B cell (primary cell): Measurements from ENCODE around the gene ENDOV.

ENCODE experiments used
- EZH2 ChIP-seq: IDR thresholded peaks from 2 replicates; pipeline ENCODE4 v1.6.1; 2012; ENCODE audit warnings: borderline replicate concordance, low read depth, mild to moderate bottlenecking, moderate library complexity, low read length; ENCODE audit not compliant: insufficient read depth, poor library complexity, severe bottlenecking
- TF ChIP-seq, protein P1 (sequence below): fragments of 200-600 bp; IDR thresholded peaks from one replicate; pipeline ENCODE4 v1.8.0; 2022; ENCODE audit warnings: antibody characterized with exemption, mild to moderate bottlenecking

DNA sequence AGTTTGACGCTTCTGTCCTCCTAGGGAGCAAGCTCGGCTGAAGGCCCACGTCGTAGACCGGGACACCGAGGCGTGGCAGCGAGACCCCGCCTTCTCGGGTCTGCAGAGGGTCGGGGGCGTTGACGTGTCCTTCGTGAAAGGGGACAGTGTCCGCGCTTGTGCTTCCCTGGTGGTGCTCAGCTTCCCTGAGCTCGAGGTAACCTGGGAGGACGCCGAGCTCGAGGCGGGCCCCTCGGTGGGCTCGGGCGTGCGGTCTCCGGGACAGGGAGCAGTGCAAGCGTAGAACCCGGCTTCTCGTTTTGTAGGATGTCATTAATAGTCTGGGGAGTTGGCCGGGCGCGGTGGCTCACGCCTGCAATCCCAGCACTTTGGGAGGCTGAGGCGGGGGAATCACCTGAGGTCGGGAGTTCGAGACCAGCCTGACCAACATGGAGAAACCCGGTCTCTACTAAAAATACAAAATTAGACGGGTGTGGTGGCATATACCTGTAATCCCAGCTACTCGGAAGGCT, 715 bp downstream of the ENDOV start:
- TF ChIP-seq EZH2 = no peak
- TF ChIP-seq, protein P1, sequence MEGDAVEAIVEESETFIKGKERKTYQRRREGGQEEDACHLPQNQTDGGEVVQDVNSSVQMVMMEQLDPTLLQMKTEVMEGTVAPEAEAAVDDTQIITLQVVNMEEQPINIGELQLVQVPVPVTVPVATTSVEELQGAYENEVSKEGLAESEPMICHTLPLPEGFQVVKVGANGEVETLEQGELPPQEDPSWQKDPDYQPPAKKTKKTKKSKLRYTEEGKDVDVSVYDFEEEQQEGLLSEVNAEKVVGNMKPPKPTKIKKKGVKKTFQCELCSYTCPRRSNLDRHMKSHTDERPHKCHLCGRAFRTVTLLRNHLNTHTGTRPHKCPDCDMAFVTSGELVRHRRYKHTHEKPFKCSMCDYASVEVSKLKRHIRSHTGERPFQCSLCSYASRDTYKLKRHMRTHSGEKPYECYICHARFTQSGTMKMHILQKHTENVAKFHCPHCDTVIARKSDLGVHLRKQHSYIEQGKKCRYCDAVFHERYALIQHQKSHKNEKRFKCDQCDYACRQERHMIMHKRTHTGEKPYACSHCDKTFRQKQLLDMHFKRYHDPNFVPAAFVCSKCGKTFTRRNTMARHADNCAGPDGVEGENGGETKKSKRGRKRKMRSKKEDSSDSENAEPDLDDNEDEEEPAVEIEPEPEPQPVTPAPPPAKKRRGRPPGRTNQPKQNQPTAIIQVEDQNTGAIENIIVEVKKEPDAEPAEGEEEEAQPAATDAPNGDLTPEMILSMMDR = no peak
